Osteocyte (in vitro differentiated cells): ENCODE results near the gene PEX10. TPM values are rescaled to one million over a fixed set of nuclear protein-coding genes. Genes with fewer than 3 reads are reported as not detected.

ENCODE experiments used
- DNase-seq: peaks from one replicate; pipeline ENCODE4 v3.0.0; 2021; ENCODE audit warnings: mixed read lengths; ENCODE audit not compliant: unreplicated experiment; ENCODE audit errors: extremely low spot score
- H3K27ac Mint-ChIP-seq: one replicate; pipeline ENCODE4 v1.8.0; 2021; ENCODE audit warnings: mild to moderate bottlenecking, mixed read lengths; ENCODE audit not compliant: unreplicated experiment
- H3K27me3 Mint-ChIP-seq: one replicate; pipeline ENCODE4 v1.8.0; 2021; ENCODE audit warnings: mixed read lengths; ENCODE audit not compliant: unreplicated experiment
- H3K36me3 Mint-ChIP-seq: one replicate; pipeline ENCODE4 v1.8.0; 2021; ENCODE audit warnings: mixed read lengths; ENCODE audit not compliant: unreplicated experiment
- H3K4me1 Mint-ChIP-seq: one replicate; pipeline ENCODE4 v1.8.0; 2021; ENCODE audit warnings: mixed read lengths; ENCODE audit not compliant: unreplicated experiment
- H3K4me3 Mint-ChIP-seq: one replicate; pipeline ENCODE4 v1.8.0; 2021; ENCODE audit warnings: mild to moderate bottlenecking, moderate library complexity, mixed read lengths; ENCODE audit not compliant: unreplicated experiment
- H3K9me3 Mint-ChIP-seq: one replicate; pipeline ENCODE4 v1.8.0; 2021; ENCODE audit warnings: mixed read lengths; ENCODE audit not compliant: unreplicated experiment
- total RNA-seq: library from RNA; stranded (reverse); gene quantifications from 2 replicates; pipeline ENCODE4 v1.2.1, GENCODE V29; 2021
- TF ChIP-seq, protein P1 (sequence below): fragments of 200-600 bp; sonication (generic); IDR thresholded peaks from 2 replicates; pipeline ENCODE4 v1.5.0; 2021; ENCODE audit warnings: antibody characterized with exemption, mild to moderate bottlenecking, moderate library complexity

Gene PEX10
- total RNA-seq, 1 donor from 2014 or later, result 25.6 TPM

DNA sequence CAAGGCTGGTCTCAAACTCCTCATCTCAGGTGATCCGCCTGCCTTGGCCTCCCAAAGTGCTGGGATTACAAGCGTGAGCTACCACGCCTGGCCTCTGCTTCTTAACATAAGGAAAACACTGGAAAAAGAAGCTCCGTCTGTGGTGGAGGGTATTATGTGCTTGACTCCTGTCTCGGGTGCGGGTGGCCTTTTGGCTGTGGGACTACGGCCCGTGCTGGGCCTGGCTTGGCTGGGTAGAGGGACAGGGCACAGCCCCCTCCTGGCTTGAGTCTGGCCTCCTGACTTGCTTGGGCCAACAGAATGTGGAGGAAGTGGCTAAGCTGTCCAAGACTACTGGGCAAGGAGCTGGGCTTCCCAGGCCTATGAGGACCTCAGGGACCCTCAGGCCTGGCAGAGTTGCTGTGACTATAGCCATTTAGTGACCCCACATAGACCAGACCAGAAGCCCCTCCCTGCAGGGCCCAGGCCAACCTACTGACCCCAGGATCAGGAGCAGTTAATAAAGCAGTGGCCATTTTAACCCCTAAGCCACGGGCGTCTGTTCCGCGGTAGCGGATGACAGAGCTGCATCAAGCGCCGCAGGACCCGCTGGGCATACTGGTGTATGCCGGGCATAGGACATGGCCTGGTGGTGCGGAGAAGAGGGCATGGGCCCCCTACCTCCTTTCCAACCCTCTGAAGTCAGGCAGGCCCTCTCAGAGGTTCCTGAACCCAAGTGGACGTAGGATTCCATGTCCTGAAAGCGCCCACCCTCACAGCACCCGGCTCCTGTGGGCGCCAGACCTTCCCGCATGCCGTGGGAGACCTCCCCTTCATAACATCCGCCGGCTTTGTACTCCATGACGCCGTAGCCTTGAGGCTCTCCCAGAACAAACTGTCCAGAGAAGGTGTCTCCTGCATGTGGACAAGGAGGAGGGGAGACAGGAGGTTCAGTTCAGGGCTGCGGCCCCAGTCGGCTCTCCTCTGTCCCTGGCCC lies 25.4 kb downstream of the PEX10 start:
- Mint-ChIP-seq H3K27me3 (no peaks in the 10 kb centered on the region), H3K36me3 (no peaks in the 10 kb centered on the region), H3K9me3 (no peaks in the 10 kb centered on the region), H3K4me1 (peaks cover 10% of the 10 kb centered on the region), H3K4me3 (no peak overlapping the region), H3K27ac (no peak overlapping the region)
- TF ChIP-seq, protein P1, sequence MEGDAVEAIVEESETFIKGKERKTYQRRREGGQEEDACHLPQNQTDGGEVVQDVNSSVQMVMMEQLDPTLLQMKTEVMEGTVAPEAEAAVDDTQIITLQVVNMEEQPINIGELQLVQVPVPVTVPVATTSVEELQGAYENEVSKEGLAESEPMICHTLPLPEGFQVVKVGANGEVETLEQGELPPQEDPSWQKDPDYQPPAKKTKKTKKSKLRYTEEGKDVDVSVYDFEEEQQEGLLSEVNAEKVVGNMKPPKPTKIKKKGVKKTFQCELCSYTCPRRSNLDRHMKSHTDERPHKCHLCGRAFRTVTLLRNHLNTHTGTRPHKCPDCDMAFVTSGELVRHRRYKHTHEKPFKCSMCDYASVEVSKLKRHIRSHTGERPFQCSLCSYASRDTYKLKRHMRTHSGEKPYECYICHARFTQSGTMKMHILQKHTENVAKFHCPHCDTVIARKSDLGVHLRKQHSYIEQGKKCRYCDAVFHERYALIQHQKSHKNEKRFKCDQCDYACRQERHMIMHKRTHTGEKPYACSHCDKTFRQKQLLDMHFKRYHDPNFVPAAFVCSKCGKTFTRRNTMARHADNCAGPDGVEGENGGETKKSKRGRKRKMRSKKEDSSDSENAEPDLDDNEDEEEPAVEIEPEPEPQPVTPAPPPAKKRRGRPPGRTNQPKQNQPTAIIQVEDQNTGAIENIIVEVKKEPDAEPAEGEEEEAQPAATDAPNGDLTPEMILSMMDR, result no peak
- no peak for DNase-seq

DNA sequence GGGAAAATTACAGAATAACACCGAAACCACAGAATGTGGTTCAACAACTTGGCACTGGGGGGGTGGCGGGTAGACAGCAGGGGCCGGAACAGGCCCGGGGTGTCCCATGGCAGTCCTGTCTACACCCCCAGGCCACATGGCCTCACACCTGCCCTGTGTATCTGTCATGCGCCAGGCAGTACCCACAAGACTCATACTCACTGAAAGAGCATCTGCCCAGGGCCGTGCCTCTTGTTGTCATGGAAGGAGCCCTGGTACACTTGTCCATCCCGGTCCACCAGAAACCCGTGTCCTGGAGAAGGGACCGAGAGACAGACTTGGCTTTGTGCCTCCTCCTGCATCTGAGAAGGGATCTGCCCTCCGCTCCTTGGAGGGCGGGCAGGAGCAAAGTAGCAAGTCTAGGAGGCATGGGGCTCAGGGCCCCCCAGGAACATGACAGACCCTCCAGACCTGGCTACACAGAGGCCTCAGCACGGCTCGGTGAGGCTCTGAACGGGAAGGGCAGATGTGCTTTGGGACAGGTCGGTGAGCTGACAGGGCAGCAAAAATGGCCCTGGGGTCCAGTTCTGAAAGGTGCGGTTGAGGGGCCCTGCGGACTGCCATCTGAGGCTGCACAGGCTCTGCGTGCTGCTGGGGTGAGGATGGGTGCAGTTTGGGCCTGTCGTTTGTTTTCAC lies 26.6 kb downstream of the PEX10 start:
- Mint-ChIP-seq H3K4me1 (peaks cover 9% of the 10 kb centered on the region), H3K36me3 (no peaks in the 10 kb centered on the region), H3K27ac (no peak overlapping the region), H3K27me3 (no peaks in the 10 kb centered on the region), H3K9me3 (no peaks in the 10 kb centered on the region), H3K4me3 (no peak overlapping the region)
- DNase-seq, result no peak
- TF ChIP-seq, protein P1, result no peak

DNA sequence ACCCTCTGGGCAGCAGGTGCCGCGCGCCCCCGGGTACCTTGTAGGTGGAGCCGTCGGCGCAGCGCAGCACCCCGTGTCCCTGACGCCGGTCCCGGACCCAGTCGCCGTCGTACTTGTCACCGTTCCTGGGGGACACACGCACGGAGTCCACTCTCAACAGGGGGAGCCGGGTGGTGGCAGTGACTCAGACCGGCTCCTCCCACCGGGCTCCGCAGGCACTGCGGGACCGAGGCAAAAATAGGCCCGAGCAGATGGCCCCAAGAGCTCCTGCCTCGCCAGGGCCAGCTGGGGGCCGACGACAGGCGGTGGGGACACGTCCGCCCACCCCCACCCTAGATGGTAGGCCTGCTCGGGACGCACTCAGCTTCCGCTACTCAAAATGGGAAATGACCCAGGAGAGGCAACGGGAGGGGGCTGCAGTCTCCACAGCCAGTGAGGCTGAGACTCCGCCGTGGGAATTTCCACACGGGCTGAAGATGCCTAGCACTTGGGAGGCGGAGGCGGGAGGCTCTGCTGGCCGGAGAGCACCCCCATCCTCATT lies 27.4 kb downstream of the PEX10 start:
- TF ChIP-seq, protein P1, result no peak
- Mint-ChIP-seq H3K27me3 (no peaks in the 10 kb centered on the region), H3K9me3 (no peaks in the 10 kb centered on the region), H3K27ac (no peak overlapping the region), H3K4me3 (no peak overlapping the region), H3K4me1 (peaks cover 3% of the 10 kb centered on the region), H3K36me3 (no peaks in the 10 kb centered on the region)
- no peak for DNase-seq

DNA sequence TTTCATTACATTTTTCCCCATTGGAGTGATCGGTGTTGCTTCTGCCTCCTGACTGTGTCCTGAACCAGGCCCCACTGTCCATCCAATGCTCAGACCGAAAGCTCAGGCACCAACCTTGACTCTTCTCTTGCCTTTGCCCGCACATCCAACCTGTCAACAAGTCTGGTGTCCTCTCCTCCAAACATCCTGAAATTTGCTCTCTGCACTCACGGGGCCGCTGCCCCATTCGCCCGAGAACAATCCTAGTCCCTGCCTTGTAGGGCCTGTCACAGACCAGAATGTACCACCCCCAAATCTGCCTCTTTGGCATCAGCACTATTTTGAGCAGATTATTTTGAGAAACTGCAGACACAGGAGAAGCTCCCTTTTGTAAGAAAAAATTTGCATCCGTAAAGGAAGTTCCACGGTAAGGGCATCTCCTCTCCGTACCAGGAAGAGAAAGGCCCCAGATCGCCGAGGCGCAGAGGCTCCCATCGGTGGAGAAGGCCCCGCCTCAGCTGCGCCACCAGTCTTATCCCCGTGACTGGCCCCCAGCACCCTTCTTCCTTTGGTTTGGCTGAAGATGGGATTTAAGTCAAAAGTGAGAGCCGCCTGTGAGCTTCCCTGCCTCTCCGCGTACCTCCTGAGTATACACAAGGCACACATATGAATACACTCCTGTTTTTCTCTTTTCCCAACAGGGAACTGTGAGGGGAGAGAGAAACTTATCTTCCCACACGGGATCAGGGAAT lies 28.1 kb downstream of the PEX10 start:
- Mint-ChIP-seq H3K9me3 (no peaks in the 10 kb centered on the region), H3K27me3 (no peaks in the 10 kb centered on the region), H3K36me3 (no peaks in the 10 kb centered on the region), H3K4me1 (no peaks in the 10 kb centered on the region), H3K27ac (no peak overlapping the region), H3K4me3 (no peak overlapping the region)
- no peak for DNase-seq
- TF ChIP-seq, protein P1, result no peak
